Neutrophil (primary cell): ENCODE measurements around the gene ADRA1B.
A peak's percentile ranks its signal among the peaks of the same experiment; 100 is the strongest.
"Not testable (repeated sequence)": the region's sequence is repeated elsewhere in the genome, so short reads cannot be mapped to it uniquely, and the experiment has no call there.

ENCODE experiments used
- H3K27ac ChIP-seq: fragments of 200-600 bp; sonication (generic); 2 replicates; pipeline ENCODE4 v1.5.1; 2016; ENCODE audit warnings: mild to moderate bottlenecking, moderate library complexity
- H3K27me3 ChIP-seq: fragments of 200-600 bp; sonication (generic); 2 replicates; pipeline ENCODE4 v1.6.0; 2016; ENCODE audit warnings: mild to moderate bottlenecking
- H3K36me3 ChIP-seq: fragments of 200-600 bp; sonication (generic); 2 replicates; pipeline ENCODE4 v1.5.1; 2017
- H3K4me1 ChIP-seq, 2 experiments: fragments of 200-600 bp in 1 of 2; sonication (generic) in 1 of 2; 1 replicate in 1 of 2; 2 replicates in 1 of 2; pipeline versions ENCODE4 v1.5.1 to v1.6.1; 2013 to 2016; ENCODE audit warnings: low read depth in 1 of 2, low read length in 1 of 2, mild to moderate bottlenecking in 1 of 2, moderate library complexity in 1 of 2; ENCODE audit not compliant: control insufficient read depth in 1 of 2, insufficient read depth in 1 of 2
- H3K4me3 ChIP-seq, 2 experiments: fragments of 200-600 bp in 1 of 2; sonication (generic) in 1 of 2; 1 replicate in 1 of 2; 2 replicates in 1 of 2; pipeline ENCODE4 v1.5.1; 2013 to 2016; ENCODE audit warnings: low read depth in 1 of 2, low read length in 1 of 2, mild to moderate bottlenecking in 1 of 2, moderate library complexity in 1 of 2
- H3K9me3 ChIP-seq: fragments of 200-600 bp; sonication (generic); 2 replicates; pipeline ENCODE4 v1.5.1; 2016
- CTCF ChIP-seq: fragments of 200-600 bp; sonication (generic); IDR thresholded peaks from 2 replicates; pipeline ENCODE4 v1.5.1; 2016; ENCODE audit warnings: antibody characterized with exemption

ADRA1B gene

DNA sequence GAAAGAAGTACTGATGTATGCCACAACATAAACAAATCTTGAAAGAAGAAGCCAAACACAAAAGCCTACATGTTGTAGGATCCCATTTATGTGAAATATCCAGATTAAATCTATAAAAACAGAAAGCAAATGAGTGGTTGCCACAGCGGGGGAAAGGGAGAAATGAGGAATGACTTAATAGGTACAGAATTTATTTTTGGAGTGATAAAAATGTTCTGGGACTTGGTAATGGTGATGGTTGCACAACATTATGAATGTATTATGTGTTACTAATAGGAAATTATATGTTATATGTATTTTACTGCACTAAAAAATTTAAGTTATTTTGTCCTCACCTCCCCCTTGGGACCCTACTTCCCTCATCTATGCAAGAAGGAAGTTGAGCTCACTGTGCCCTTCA lies 76.3 kb downstream of the ADRA1B start:
- no peak overlapping the region for H3K4me3 ChIP-seq
- no peak for TF ChIP-seq CTCF

DNA sequence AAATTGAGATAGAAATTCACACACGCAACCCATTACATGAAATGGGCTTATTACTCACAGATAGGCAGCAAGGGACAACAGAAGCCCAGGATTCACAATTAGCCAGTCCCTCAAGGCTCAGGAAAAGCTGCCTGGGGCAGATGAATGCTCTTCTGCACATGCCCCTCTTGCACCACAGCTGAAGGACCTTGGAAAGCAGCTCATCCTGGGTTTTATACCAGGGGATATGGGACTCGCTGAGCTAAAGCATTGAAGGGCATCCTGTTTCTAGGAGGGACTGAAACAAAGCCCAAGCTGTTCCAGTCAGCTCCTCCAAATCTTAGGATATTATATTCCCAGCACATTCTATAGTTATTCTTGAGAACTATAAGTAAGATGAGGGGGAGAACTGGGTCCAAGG lies 76.9 kb downstream of the ADRA1B start:
- Histone ChIP-seq H3K4me3 (no peak overlapping the region), H3K4me1 (no peaks in the 10 kb centered on the region), H3K27me3 (peaks cover 53% of the 10 kb centered on the region), H3K27ac (no peak overlapping the region), H3K9me3 (no peaks in the 10 kb centered on the region), H3K36me3 (no peaks in the 10 kb centered on the region)
- TF ChIP-seq CTCF: no peak

More for the DNA sequence above, 76.3 kb downstream of the ADRA1B start:
- H3K4me1 ChIP-seq: no peaks in the 10 kb centered on the region
- H3K36me3 ChIP-seq: no peaks in the 10 kb centered on the region
- H3K27ac ChIP-seq: no peak overlapping the region
- peaks cover 55% of the 10 kb centered on the region for H3K27me3 ChIP-seq
- no peaks in the 10 kb centered on the region for H3K9me3 ChIP-seq

DNA sequence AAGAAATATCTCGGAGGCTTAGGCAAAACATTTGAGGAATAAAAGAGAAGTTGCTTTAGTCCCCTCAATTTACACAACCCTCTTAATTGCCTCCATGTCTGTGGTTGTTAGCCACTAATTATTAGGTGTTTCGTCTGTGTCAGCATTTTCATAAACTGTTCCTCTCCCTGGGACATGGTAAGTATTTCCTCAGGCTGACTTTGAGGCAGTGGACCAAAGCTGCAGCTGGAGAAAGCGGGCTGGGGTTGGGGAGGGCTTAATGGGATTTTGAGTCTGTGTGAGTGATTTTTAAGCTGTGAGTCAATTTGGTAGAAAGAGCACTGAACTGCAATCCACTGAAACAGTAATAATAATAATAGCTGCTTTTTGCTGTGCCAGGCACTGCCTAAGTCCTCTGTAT lies 79.6 kb downstream of the ADRA1B start:
- Histone ChIP-seq H3K27ac (no peak overlapping the region), H3K27me3 (peaks cover 56% of the 10 kb centered on the region), H3K9me3 (no peaks in the 10 kb centered on the region), H3K4me1 (no peaks in the 10 kb centered on the region), H3K4me3 (no peak overlapping the region), H3K36me3 (no peaks in the 10 kb centered on the region)
- no peak for TF ChIP-seq CTCF

DNA sequence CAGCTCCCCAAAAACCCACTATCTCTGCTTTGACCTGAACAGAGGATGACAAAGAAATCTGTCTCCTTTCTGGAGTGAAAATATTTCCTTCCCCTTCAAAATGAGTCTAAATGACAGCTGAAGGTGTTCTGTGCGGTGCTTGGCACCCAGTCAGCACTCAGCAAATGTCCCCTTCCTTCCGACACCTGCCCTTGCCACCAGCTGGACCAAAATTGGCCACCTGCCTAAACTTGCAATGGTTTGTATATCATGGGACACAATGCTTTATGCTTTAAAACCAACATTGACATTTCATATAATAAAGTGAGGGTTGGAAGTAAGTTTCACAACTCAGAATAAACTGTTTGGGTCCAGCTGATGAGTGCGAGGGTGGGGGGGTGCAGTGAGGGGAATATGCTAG lies 85.2 kb downstream of the ADRA1B start:
- no peaks in the 10 kb centered on the region for H3K9me3 ChIP-seq
- no peak for TF ChIP-seq CTCF
- no peaks in the 10 kb centered on the region for H3K4me1 ChIP-seq
- no peak overlapping the region for H3K4me3 ChIP-seq
- no peak overlapping the region for H3K27ac ChIP-seq
- no peaks in the 10 kb centered on the region for H3K36me3 ChIP-seq
- H3K27me3 ChIP-seq: peaks cover 58% of the 10 kb centered on the region

GRCh38 chr5:160007514-160007913 lies 91.2 kb downstream of the ADRA1B start:
- no peak overlapping the region for H3K4me3 ChIP-seq
- peaks cover 19% of the 10 kb centered on the region for H3K36me3 ChIP-seq
- TF ChIP-seq CTCF: no peak
- H3K4me1 ChIP-seq: peaks cover 21 to 22% of the 10 kb centered on the region in 2 experiments
- H3K9me3 ChIP-seq: no peaks in the 10 kb centered on the region
- H3K27ac ChIP-seq: no peak overlapping the region
- H3K27me3 ChIP-seq: peaks cover 4% of the 10 kb centered on the region

- peak overlapping the region; percentile 87 for H3K27ac ChIP-seq
- not testable (repeated sequence) for H3K27me3 ChIP-seq, H3K9me3 ChIP-seq
- H3K4me1 ChIP-seq: peaks cover 21 to 22% of the 10 kb centered on the region in 2 experiments
- H3K4me3 ChIP-seq: peak overlapping the region; percentile 78 to 93
- H3K36me3 ChIP-seq: peaks cover 28% of the 10 kb centered on the region
Measured at GRCh38 chr5:160008529-160008876, 92.2 kb downstream of the ADRA1B start.
